GM18870 (cell line): ENCODE measurements around the gene CNTN1.
"Not testable (repeated sequence)": the region's sequence is repeated elsewhere in the genome, so short reads cannot be mapped to it uniquely, and the experiment has no call there.

Experiments used
- ATAC-seq: cut with Tn5 transposase; IDR thresholded peaks from one replicate; pipeline ENCODE4 v1.9.1; 2021; ENCODE audit warnings: moderate library complexity; ENCODE audit not compliant: unreplicated experiment

Gene CNTN1

GRCh38 chr12:40697566-40698259 is 5.5 kb downstream of the CNTN1 start:
- ATAC-seq = no peak

- peak; percentile 92 for ATAC-seq
These were observed 9.5 kb downstream of the CNTN1 start for GRCh38 chr12:40701756-40702155.

DNA sequence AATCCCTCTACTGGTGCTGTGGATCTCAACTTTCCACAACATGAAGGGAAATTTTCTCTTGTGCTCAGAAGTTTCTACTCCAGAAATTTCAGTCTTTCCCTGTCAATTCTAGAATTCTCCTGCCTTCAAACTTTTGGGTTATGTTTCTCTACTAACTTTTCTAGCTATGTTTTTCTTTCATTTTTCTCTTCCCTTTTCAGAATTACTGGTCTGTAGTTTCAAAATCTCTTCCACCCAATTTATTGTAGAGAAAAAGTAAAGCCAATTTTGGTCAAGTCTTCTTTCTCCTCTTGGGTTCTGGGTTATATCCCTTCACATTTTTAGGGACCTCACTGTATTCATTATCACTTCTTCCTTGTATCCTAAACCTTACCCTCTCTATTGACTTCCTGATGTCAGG is 18.9 kb downstream of the CNTN1 start:
- peak; percentile 69 for ATAC-seq

GRCh38 chr12:40714636-40715035 is 22.4 kb downstream of the CNTN1 start:
- ATAC-seq = no peak

- ATAC-seq = no peak
These were observed 23.8 kb downstream of the CNTN1 start for GRCh38 chr12:40716037-40716436.

DNA sequence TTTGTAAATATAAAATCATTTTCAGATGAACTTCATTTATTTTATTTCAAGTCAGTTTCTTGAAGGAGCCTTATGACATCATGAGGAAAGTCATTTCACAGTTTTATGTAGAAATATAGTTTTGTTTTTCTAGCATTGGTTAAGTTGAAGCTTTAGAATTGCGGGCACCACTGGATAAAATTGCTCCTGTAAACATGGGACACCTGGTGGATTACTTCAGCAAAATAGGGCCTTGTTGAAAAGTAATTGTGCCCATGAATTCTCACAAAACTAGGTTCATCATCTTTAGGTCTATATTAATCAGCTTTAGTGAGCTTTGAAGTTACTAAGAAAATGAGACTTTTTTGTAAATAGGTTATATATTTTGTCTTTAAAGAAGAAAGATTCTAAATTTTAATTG is 25.3 kb downstream of the CNTN1 start:
- no peak for ATAC-seq

DNA sequence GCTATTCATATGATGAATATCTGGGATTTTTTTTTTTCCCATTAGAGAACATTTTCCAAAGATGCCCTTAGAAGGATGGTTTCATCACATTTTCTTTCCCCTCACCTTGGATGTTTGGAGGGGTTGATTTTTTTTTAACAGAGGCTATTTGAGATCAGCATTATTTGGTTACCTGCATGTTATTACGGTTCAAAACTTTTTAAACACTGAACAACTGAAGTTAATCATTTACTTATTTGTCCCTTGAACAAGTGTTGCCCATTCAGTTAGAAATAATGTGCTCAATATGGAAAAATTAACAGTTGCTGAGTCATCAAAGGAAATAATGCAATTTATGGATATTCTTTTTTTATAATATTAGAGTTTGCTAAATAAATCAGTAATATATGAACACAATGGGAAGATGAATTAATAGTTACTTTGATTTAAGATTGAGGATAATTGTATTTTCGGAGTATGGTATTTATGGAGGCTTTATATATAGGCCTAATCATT is 26.7 kb downstream of the CNTN1 start:
- ATAC-seq = no peak

- ATAC-seq = no peak
These were observed 30.8 kb downstream of the CNTN1 start for GRCh38 chr12:40723001-40723400.

- ATAC-seq = no peak
These were observed 34.1 kb downstream of the CNTN1 start for GRCh38 chr12:40726366-40726765.

DNA sequence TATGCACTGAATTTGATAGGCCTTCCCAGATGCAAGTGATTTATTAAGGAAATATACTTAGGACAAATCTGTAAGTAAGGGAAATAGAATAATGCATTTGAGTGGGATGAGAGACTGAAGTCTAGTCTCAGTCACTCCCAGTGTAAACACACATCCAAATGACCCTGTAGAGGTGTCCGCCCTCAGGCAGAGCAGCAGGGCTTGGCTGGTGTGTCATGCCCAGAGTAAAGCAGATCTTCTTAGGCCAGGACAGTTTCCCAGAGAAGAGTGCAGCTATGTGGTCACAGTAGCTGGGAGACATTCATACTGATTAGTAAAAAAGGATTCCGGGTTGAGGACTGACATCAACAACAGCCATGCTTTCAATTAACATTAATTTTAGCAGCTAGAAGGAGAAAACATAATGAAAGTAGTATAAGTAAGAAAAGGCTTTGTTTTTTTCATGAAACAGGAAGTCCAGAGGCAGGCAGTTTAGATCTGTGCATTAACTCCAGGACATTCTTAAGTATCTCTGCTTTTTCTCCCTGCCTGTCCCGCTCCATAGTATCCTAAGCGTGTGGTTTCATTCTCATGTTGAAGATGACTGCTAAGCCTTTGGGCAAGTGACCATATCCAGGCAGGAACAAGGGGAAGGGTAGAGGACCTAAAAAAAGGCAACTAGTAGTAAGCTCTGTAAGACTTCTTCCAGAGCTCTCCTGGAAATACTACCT is 35.7 kb downstream of the CNTN1 start:
- no peak for ATAC-seq

DNA sequence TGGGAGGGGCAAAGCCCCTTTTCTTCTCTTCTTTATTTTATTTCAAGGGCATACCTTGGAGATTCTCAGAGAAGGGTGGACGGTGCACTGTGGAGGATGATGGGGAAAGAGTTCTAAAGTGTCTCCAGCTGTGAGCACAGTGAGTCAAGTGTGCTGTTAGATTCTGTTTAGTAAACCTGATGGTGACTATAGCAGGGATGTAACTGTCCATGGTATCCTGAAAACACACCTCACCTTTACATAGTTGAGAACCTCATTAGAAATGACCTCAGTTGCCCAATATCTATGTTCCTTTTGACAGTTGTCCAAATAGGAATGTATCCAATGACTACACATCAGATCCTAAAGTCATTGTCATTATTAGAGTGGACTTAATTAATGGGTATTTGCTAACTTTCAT is 38.0 kb downstream of the CNTN1 start:
- ATAC-seq = no peak

DNA sequence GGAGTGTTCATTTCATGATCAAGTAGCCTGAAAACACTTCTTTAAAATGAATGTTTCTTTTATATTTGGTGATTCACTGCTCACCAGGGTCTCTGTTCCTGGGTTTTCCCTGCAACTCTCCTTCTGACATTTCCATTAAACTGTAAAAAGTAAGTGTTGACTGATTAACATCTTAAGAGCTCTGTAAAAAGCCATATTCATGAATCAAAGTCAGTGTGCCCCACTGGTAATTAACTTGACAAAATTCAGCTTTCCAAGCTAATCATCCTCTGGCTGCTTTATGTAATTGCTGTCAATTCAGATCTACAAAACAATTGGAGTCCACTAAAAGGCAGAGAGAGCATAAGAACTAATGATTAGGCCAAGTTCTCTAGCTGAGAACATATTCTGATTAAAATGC is 41.6 kb downstream of the CNTN1 start:
- ATAC-seq = no peak

DNA sequence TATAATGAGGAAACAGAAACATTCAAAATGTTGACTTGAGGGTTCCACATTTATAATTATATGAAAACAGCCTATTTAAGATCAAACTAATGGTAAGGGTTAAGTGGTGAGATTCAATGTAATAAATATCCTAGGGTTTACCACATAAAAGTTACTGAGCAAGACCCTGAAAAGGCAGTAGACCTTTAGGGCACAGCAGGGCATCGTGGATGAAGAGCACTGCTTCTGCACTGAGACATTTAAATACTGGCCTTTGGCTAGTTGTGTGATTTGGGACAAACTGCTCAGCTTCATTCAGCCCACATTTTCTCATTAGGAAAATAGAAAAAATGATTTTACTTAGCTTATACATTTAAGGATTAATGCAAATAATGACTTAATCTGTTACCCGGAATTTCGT is 42.0 kb downstream of the CNTN1 start:
- no peak for ATAC-seq

DNA sequence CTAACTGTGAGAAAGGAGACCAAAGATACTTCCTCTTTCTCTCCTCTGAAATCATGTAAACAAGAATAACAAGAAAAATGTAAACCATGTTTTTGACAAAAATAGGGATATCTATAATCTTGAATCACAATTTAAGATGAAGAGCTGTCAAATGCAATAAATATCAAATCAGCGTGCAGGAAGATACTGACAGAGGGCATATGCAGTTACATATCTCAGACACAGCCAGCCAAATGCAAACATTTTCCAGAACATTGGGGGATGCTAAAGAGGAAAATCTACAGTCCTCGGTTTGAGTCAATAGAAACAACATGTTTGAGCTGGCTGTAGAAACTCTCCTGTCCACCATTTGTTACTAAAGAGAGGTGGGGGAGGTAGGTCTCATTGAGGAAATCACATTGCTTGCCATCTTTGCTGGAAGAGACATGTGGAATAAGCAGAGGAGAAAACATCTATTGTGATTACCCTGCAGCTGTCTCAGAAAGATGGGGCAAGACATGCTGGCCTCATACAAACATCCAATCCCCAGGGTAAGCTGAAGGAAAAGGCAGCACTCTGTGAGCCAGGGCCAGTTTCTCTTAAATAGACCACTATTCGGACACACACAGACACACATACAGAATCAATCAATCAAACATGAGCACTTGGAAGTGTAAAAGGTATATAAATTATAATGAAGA is 43.5 kb downstream of the CNTN1 start:
- ATAC-seq = no peak

GRCh38 chr12:40737416-40737815 is 45.2 kb downstream of the CNTN1 start:
- not testable (repeated sequence) for ATAC-seq

DNA sequence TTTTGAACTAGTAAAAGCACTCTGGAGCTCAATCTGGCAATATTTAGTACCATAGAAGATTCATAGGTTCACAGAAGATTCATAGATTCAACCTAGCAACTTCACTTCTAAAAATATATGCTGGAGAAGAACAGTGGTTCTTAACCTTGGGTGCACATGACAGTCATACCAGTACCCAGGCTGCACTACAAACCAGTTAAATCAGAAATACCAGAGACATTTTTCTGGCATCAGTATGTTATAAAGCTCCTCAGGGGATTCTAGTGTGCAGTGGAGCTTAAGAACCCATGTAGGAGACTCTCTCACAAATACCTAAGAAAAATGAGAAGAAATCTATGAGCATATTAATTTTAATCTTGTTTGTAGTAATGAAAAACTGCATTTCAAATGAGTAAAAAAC is 46.6 kb downstream of the CNTN1 start:
- no peak for ATAC-seq

DNA sequence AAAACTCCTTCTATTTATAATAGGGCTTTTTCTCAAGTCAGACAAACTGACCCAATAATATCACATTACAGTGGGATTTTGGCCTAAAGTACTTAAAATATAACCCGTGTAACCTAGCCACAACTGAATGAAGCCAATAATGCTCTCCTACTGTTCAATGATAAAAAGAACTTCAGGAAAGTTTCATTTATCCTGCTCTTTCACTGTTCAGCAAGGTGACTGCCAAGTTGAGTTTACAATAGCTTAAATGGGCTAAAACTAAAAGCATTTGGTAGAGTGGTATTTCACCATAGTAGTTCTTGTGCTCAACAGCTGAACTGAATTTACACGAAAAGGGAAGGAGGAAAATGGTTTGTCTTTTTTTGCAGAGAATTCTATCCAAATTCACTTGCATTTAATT is 49.8 kb downstream of the CNTN1 start:
- no peak for ATAC-seq

- no peak for ATAC-seq
These were observed 53.1 kb downstream of the CNTN1 start for GRCh38 chr12:40745386-40745785.

DNA sequence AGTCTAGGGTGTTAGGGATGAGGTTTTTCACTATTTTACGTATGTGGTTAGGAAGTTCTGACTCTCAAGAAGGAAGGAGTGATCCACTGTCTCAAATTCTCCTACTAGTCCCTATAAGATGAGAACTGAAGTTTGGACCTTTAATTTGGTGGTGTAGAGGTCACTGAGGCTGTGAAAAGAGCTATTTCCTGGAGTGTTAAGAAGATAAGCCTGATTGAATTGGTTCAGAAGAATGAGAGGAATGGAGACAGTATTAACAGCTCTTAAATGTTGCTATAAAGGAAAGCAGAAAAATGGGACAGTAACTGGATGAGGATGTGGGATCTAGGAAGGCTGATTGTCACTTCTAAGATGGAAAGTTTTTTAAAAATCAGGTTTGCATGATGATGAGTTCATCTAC is 57.6 kb downstream of the CNTN1 start:
- no peak for ATAC-seq

GRCh38 chr12:40752011-40752410 is 59.8 kb downstream of the CNTN1 start:
- no peak for ATAC-seq

GRCh38 chr12:40760821-40761220 is 68.6 kb downstream of the CNTN1 start:
- no peak for ATAC-seq

DNA sequence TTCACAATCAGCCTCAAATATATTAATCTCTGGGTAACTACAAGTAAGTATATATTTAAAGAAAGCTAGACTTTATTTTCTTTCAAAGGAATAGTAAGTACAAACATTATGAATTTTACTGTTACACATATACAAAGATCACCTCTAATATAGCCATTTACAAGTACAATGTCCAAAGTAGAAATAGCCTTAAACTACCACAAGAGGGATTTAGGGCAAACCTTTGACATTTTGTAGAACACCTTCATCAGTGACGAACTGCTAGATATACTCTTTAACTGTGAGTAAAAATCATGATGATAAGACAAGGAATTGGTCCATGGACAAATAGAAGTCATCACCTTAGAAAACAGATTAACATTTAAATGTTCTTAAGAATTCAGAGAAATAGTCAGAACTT is 69.8 kb downstream of the CNTN1 start:
- ATAC-seq = no peak
